ENCODE measurements around the gene VPS4B. TPM values are rescaled to one million over a fixed set of nuclear protein-coding genes. Genes with fewer than 3 reads are reported as not detected.

Gene VPS4B
- polyA plus RNA-seq, 1 donor, result 56.0 TPM

GRCh38 chr18:63438181-63438580 lies 15.9 kb upstream of the VPS4B start:
- DNase-seq, result no peak
- Histone ChIP-seq H3K9me3 (ENCODE audit: control insufficient read depth, low read depth, low read length) (no peaks in the 10 kb centered on the region), H3K4me3 (ENCODE audit: low read length) (no peak overlapping the region), H3K4me1 (ENCODE audit: control insufficient read depth, insufficient read depth, low read length) (no peaks in the 10 kb centered on the region), H3K27me3 (ENCODE audit: control insufficient read depth, insufficient read depth, low read length) (no peaks in the 10 kb centered on the region), H3K27ac (ENCODE audit: low read length) (no peak overlapping the region), H3K36me3 (ENCODE audit: control insufficient read depth, insufficient read depth, low read length) (no peaks in the 10 kb centered on the region)
- no CpG with 5 or more reads among the region's 2 CpGs for WGBS (ENCODE audit: insufficient coverage, low lambda C conversion rate)

GRCh38 chr18:63433334-63433866 lies 11.1 kb upstream of the VPS4B start:
- H3K9me3 ChIP-seq (ENCODE audit: control insufficient read depth, low read depth, low read length), result no peaks in the 10 kb centered on the region
- H3K27ac ChIP-seq (ENCODE audit: low read length), result no peak overlapping the region

GRCh38 chr18:63431180-63431579 lies 8.9 kb upstream of the VPS4B start:
- Histone ChIP-seq H3K27me3 (ENCODE audit: control insufficient read depth, insufficient read depth, low read length) (peaks cover 2% of the 10 kb centered on the region), H3K4me3 (ENCODE audit: low read length) (no peak overlapping the region), H3K27ac (ENCODE audit: low read length) (no peak overlapping the region), H3K9me3 (ENCODE audit: control insufficient read depth, low read depth, low read length) (no peaks in the 10 kb centered on the region), H3K36me3 (ENCODE audit: control insufficient read depth, insufficient read depth, low read length) (no peaks in the 10 kb centered on the region), H3K4me1 (ENCODE audit: control insufficient read depth, insufficient read depth, low read length) (no peaks in the 10 kb centered on the region)
- WGBS (ENCODE audit: insufficient coverage, low lambda C conversion rate), result 100% methylated on average over 1 of the region's 1 CpG
- no peak for DNase-seq

More at GRCh38 chr18:63433334-63433866, 11.1 kb upstream of the VPS4B start:
- Histone ChIP-seq H3K36me3 (ENCODE audit: control insufficient read depth, insufficient read depth, low read length) (no peaks in the 10 kb centered on the region), H3K4me1 (ENCODE audit: control insufficient read depth, insufficient read depth, low read length) (no peaks in the 10 kb centered on the region), H3K27me3 (ENCODE audit: control insufficient read depth, insufficient read depth, low read length) (peaks cover 2% of the 10 kb centered on the region), H3K4me3 (ENCODE audit: low read length) (no peak overlapping the region)
- WGBS (ENCODE audit: insufficient coverage, low lambda C conversion rate), result 80% methylated on average over 1 of the region's 4 CpGs
- no peak for DNase-seq

GRCh38 chr18:63430526-63430925 lies 8.2 kb upstream of the VPS4B start:
- no CpG with 5 or more reads among the region's 2 CpGs for WGBS (ENCODE audit: insufficient coverage, low lambda C conversion rate)

GRCh38 chr18:63427558-63427957 lies 5.3 kb upstream of the VPS4B start:
- no peak overlapping the region for H3K27ac ChIP-seq (ENCODE audit: low read length)
- DNase-seq, result peak in 1 of 2 donors; percentile 31
- H3K36me3 ChIP-seq (ENCODE audit: control insufficient read depth, insufficient read depth, low read length), result no peaks in the 10 kb centered on the region
- H3K4me3 ChIP-seq (ENCODE audit: low read length), result no peak overlapping the region
- 86% methylated on average over 2 of the region's 4 CpGs for WGBS (ENCODE audit: insufficient coverage, low lambda C conversion rate)
- H3K27me3 ChIP-seq (ENCODE audit: control insufficient read depth, insufficient read depth, low read length), result peaks cover 2% of the 10 kb centered on the region
- no peaks in the 10 kb centered on the region for H3K4me1 ChIP-seq (ENCODE audit: control insufficient read depth, insufficient read depth, low read length)
- H3K9me3 ChIP-seq (ENCODE audit: control insufficient read depth, low read depth, low read length), result no peaks in the 10 kb centered on the region

More at GRCh38 chr18:63430526-63430925, 8.2 kb upstream of the VPS4B start:
- no peaks in the 10 kb centered on the region for H3K4me1 ChIP-seq (ENCODE audit: control insufficient read depth, insufficient read depth, low read length)
- H3K27me3 ChIP-seq (ENCODE audit: control insufficient read depth, insufficient read depth, low read length), result peaks cover 2% of the 10 kb centered on the region
- no peaks in the 10 kb centered on the region for H3K36me3 ChIP-seq (ENCODE audit: control insufficient read depth, insufficient read depth, low read length)
- no peak overlapping the region for H3K27ac ChIP-seq (ENCODE audit: low read length)
- H3K9me3 ChIP-seq (ENCODE audit: control insufficient read depth, low read depth, low read length), result no peaks in the 10 kb centered on the region
- no peak overlapping the region for H3K4me3 ChIP-seq (ENCODE audit: low read length)
- DNase-seq, result no peak

- Histone ChIP-seq H3K4me1 (ENCODE audit: control insufficient read depth, insufficient read depth, low read length) (no peaks in the 10 kb centered on the region), H3K27ac (ENCODE audit: low read length) (peak overlapping the region; percentile 88), H3K27me3 (ENCODE audit: control insufficient read depth, insufficient read depth, low read length) (no peaks in the 10 kb centered on the region), H3K9me3 (ENCODE audit: control insufficient read depth, low read depth, low read length) (no peaks in the 10 kb centered on the region), H3K36me3 (ENCODE audit: control insufficient read depth, insufficient read depth, low read length) (peaks cover 13% of the 10 kb centered on the region), H3K4me3 (ENCODE audit: low read length) (peak overlapping the region; percentile 99)
- no CpG with 5 or more reads among the region's 26 CpGs for WGBS (ENCODE audit: insufficient coverage, low lambda C conversion rate)
- no peak for DNase-seq
Measured at GRCh38 chr18:63422864-63423304, 608 bp upstream of the VPS4B start.

GRCh38 chr18:63421514-63421913 lies 762 bp downstream of the VPS4B start:
- Histone ChIP-seq H3K4me3 (ENCODE audit: low read length) (peak overlapping the region; percentile 99), H3K27me3 (ENCODE audit: control insufficient read depth, insufficient read depth, low read length) (no peaks in the 10 kb centered on the region), H3K9me3 (ENCODE audit: control insufficient read depth, low read depth, low read length) (no peaks in the 10 kb centered on the region), H3K27ac (ENCODE audit: low read length) (peak overlapping the region; percentile 95), H3K36me3 (ENCODE audit: control insufficient read depth, insufficient read depth, low read length) (peaks cover 19% of the 10 kb centered on the region), H3K4me1 (ENCODE audit: control insufficient read depth, insufficient read depth, low read length) (no peaks in the 10 kb centered on the region)
- WGBS (ENCODE audit: insufficient coverage, low lambda C conversion rate), result no CpG with 5 or more reads among the region's 6 CpGs
- peak in 1 of 2 donors; percentile 28 for DNase-seq

- Histone ChIP-seq H3K27ac (ENCODE audit: low read length) (no peak overlapping the region), H3K4me1 (ENCODE audit: control insufficient read depth, insufficient read depth, low read length) (peaks cover 13% of the 10 kb centered on the region), H3K9me3 (ENCODE audit: control insufficient read depth, low read depth, low read length) (no peaks in the 10 kb centered on the region), H3K4me3 (ENCODE audit: low read length) (no peak overlapping the region), H3K27me3 (ENCODE audit: control insufficient read depth, insufficient read depth, low read length) (no peaks in the 10 kb centered on the region), H3K36me3 (ENCODE audit: control insufficient read depth, insufficient read depth, low read length) (peaks cover 45% of the 10 kb centered on the region)
- DNase-seq, result no peak
- WGBS (ENCODE audit: insufficient coverage, low lambda C conversion rate), result 100% methylated on average over 1 of the region's 4 CpGs
Measured at GRCh38 chr18:63412953-63413352, 9.3 kb downstream of the VPS4B start.

GRCh38 chr18:63410792-63411191 lies 11.5 kb downstream of the VPS4B start:
- Histone ChIP-seq H3K4me3 (ENCODE audit: low read length) (no peak overlapping the region), H3K9me3 (ENCODE audit: control insufficient read depth, low read depth, low read length) (no peaks in the 10 kb centered on the region), H3K36me3 (ENCODE audit: control insufficient read depth, insufficient read depth, low read length) (peaks cover 43% of the 10 kb centered on the region), H3K27ac (ENCODE audit: low read length) (peak overlapping the region; percentile 69), H3K4me1 (ENCODE audit: control insufficient read depth, insufficient read depth, low read length) (peaks cover 13% of the 10 kb centered on the region), H3K27me3 (ENCODE audit: control insufficient read depth, insufficient read depth, low read length) (no peaks in the 10 kb centered on the region)
- no CpG with 5 or more reads among the region's 4 CpGs for WGBS (ENCODE audit: insufficient coverage, low lambda C conversion rate)
- DNase-seq, result peak; percentile 64 to 84

- Histone ChIP-seq H3K27me3 (ENCODE audit: control insufficient read depth, insufficient read depth, low read length) (no peaks in the 10 kb centered on the region), H3K4me1 (ENCODE audit: control insufficient read depth, insufficient read depth, low read length) (peaks cover 13% of the 10 kb centered on the region), H3K4me3 (ENCODE audit: low read length) (no peak overlapping the region), H3K9me3 (ENCODE audit: control insufficient read depth, low read depth, low read length) (no peaks in the 10 kb centered on the region), H3K36me3 (ENCODE audit: control insufficient read depth, insufficient read depth, low read length) (peaks cover 40% of the 10 kb centered on the region), H3K27ac (ENCODE audit: low read length) (no peak overlapping the region)
- WGBS (ENCODE audit: insufficient coverage, low lambda C conversion rate), result 80% methylated on average over 2 of the region's 5 CpGs
- DNase-seq, result no peak
Measured at GRCh38 chr18:63409301-63409700, 13.0 kb downstream of the VPS4B start.

GRCh38 chr18:63407734-63408133 lies 14.5 kb downstream of the VPS4B start:
- peaks cover 50% of the 10 kb centered on the region for H3K36me3 ChIP-seq (ENCODE audit: control insufficient read depth, insufficient read depth, low read length)
- peaks cover 13% of the 10 kb centered on the region for H3K4me1 ChIP-seq (ENCODE audit: control insufficient read depth, insufficient read depth, low read length)
- H3K9me3 ChIP-seq (ENCODE audit: control insufficient read depth, low read depth, low read length), result no peaks in the 10 kb centered on the region
- no CpG with 5 or more reads among the region's 1 CpG for WGBS (ENCODE audit: insufficient coverage, low lambda C conversion rate)
- H3K27ac ChIP-seq (ENCODE audit: low read length), result no peak overlapping the region
- H3K27me3 ChIP-seq (ENCODE audit: control insufficient read depth, insufficient read depth, low read length), result no peaks in the 10 kb centered on the region
- no peak overlapping the region for H3K4me3 ChIP-seq (ENCODE audit: low read length)
- peak in 1 of 2 donors; percentile 29 for DNase-seq
